Stomach smooth muscle (tissue), 2 donors: ENCODE measurements around the gene SH3BGR.
"Not testable (repeated sequence)": the region's sequence is repeated elsewhere in the genome, so short reads cannot be mapped to it uniquely, and the experiment has no call there.

Source experiments
- H3K27ac ChIP-seq: one replicate; pipeline ENCODE4 v1.7.0; 2013; ENCODE audit warnings: mild to moderate bottlenecking, low read length, inconsistent platforms
- H3K27me3 ChIP-seq, 2 donors: one replicate each; pipeline ENCODE4 v1.7.0; 2013; ENCODE audit warnings: low read length in 2 of 2; ENCODE audit not compliant: insufficient read depth in 2 of 2, control insufficient read depth in 1 of 2
- H3K36me3 ChIP-seq, 2 donors: one replicate each; pipeline ENCODE4 v1.7.0; 2013; ENCODE audit warnings: low read length in 2 of 2; ENCODE audit not compliant: control insufficient read depth in 2 of 2, insufficient read depth in 2 of 2
- H3K4me1 ChIP-seq: one replicate; pipeline ENCODE4 v1.7.0; 2013; ENCODE audit warnings: low read length; ENCODE audit not compliant: control insufficient read depth, insufficient read depth
- H3K4me3 ChIP-seq, 2 donors: one replicate each; pipeline ENCODE4 v1.7.0; 2013; ENCODE audit warnings: low read length in 2 of 2
- H3K9ac ChIP-seq, 2 donors: one replicate each; pipeline ENCODE4 v1.7.0; 2013; ENCODE audit warnings: low read length in 2 of 2, mild to moderate bottlenecking in 1 of 2
- H3K9me3 ChIP-seq, 2 donors: one replicate each; pipeline ENCODE4 v1.7.0; 2013; ENCODE audit warnings: low read length in 2 of 2; ENCODE audit not compliant: control insufficient read depth in 2 of 2
- donor health status: healthy.
- donor health status: Pancreatic carcinoma.

Gene SH3BGR

DNA sequence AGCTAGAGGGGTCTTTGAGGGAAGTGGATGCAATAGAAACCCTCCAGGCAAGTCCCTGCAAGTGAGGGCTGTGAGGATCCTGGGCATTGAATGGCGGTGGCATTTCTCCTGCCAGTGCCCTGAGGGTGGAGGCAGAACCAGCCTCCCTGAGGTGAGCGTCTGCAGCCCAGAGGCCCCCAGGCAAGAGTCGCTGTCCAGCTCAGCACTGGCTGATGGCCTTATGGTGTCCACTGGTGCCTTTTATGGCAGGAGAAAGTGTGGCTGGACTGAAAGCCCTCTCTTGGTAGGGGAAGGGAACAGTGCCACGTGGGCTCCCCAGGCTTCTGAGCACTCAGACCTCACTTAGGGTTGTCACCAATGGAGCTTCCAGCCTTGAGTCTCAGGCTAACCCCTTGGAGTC lies 77.3 kb downstream of the SH3BGR start:
- H3K4me1 ChIP-seq, result peaks cover 3% of the 10 kb centered on the region
- no peak overlapping the region for H3K4me3 ChIP-seq
- no peak overlapping the region for H3K9ac ChIP-seq
- H3K36me3 ChIP-seq, result no peaks in the 10 kb centered on the region
- H3K27me3 ChIP-seq, result no peaks in the 10 kb centered on the region
- no peak overlapping the region for H3K27ac ChIP-seq
- H3K9me3 ChIP-seq, result no peaks in the 10 kb centered on the region

DNA sequence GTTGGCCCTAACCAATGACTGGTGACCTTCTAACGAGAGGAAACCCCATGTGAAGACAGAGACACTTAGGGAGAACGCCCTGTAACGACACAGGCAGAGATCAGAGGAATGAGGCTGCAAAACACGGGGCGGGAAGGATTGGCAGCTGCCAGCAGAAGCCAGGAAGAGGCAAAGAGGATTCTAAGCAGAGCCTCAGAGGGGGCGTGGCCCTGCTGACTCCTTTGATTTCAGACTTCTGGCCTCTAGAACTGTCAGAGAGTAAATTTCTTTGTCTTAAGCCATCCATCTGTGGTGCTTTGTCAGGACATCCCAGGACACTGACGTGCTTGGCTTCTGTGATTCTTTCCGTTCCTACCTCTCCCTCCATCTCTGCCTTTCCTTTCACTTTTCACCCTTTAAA lies 79.3 kb downstream of the SH3BGR start:
- H3K27ac ChIP-seq, result no peak overlapping the region
- H3K4me1 ChIP-seq, result peaks cover 3% of the 10 kb centered on the region
- H3K36me3 ChIP-seq, result no peaks in the 10 kb centered on the region
- no peaks in the 10 kb centered on the region for H3K27me3 ChIP-seq
- H3K9ac ChIP-seq, result no peak overlapping the region
- no peaks in the 10 kb centered on the region for H3K9me3 ChIP-seq
- H3K4me3 ChIP-seq, result no peak overlapping the region

DNA sequence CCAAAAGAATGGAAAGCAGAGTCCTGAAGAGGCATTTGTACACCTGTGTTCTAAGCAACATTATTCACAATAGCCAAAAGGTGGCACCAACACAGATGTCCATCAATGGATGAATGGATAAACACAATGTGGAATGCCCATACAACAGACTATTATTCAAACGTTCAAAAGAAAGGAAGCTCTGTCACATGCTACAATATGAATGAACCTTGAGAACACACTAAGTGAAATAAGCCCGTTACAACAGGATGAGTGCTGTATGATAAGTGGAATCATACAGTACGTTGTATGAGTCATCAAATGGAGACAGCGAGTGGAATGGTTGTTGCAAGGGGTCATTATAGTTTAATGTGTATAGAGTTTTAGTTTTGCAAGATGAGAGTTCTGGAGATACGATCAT lies 80.1 kb downstream of the SH3BGR start:
- no peak overlapping the region for H3K9ac ChIP-seq
- no peak overlapping the region for H3K4me3 ChIP-seq
- no peaks in the 10 kb centered on the region for H3K36me3 ChIP-seq
- peaks cover 3% of the 10 kb centered on the region for H3K4me1 ChIP-seq
- H3K9me3 ChIP-seq, result no peaks in the 10 kb centered on the region
- no peaks in the 10 kb centered on the region for H3K27me3 ChIP-seq
- no peak overlapping the region for H3K27ac ChIP-seq

DNA sequence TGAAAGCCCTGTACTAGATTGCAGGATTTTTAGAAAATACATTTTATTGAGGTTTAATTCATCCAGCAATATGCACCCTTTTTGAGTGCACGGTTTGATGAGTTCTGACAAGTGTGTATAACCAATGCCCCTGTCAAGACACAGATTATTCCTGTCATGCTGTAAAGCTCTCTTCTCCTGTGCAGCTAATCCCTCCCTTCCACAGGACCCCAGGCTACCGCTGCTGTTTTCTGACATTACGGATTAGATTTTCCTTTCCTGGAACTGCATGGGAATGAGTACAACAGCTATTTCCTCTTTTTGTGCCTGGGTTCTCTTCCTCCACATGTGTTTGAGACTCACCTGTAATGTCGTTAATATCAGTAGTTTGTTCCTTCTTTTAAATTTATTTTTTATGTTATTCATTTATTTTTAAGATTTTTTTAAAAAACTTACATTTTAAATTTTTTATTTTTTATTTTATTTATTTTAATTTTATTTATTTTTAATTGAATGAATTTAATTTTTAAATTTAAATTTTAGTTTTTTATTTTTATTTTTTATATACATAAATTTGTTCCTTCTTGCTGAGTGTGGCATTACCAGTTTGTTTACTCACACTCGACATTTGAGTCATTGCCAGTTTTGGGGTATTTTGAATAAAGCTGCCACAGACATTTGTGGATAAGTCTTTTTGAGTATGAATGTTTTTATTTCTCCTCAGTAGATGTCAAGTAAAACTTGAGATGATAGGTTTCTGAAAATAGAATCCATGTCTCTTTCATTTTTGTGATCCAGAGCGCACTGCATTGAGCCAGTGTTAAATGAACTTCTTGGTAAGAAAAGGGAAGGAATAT lies 82.0 kb downstream of the SH3BGR start:
- no peak overlapping the region for H3K4me3 ChIP-seq
- no peaks in the 10 kb centered on the region for H3K4me1 ChIP-seq
- no peaks in the 10 kb centered on the region for H3K27me3 ChIP-seq
- no peaks in the 10 kb centered on the region for H3K9me3 ChIP-seq
- no peak overlapping the region for H3K9ac ChIP-seq
- no peak overlapping the region for H3K27ac ChIP-seq
- H3K36me3 ChIP-seq, result no peaks in the 10 kb centered on the region

DNA sequence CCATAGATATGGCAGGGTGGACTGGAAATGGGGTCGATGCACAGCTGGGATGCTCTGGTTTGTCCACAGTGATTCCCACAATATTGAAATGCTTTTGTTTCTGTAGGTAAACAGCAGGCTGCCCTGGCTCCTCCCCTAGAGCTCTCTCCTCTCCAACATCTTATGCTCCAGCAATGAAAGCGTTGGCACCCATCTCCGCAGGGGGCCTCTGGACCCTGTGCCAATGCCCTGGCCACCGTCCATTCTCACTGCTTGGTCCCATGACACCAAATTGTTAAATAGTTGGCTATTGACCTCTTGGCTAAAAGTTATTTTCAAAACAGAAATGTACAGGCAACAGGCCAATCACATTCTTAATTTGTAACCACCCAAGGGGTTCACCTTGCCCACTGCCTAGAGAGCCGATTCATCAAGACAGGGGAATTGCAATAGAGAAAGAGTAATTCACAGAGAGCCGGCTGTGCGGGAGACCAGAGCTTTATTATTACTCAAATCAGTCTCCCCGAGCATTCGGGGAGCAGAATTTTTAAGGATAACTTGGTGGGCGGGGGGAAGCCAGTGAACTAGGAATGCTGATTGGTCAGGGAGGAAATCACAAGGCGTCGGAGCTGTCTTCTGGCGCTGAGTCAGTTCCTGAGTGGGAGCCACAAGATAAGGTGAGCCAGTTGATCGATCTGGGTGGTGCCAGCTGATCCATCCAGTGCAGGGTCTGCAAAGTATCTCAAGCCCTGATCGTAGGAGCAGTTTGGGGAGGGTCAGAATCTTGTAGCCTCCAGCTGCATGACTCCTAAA lies 84.1 kb downstream of the SH3BGR start:
- Histone ChIP-seq H3K4me1 (no peaks in the 10 kb centered on the region), H3K27me3 (no peaks in the 10 kb centered on the region), H3K4me3 (no peak overlapping the region), H3K36me3 (no peaks in the 10 kb centered on the region), H3K9me3 (no peaks in the 10 kb centered on the region), H3K27ac (no peak overlapping the region), H3K9ac (no peak overlapping the region)

DNA sequence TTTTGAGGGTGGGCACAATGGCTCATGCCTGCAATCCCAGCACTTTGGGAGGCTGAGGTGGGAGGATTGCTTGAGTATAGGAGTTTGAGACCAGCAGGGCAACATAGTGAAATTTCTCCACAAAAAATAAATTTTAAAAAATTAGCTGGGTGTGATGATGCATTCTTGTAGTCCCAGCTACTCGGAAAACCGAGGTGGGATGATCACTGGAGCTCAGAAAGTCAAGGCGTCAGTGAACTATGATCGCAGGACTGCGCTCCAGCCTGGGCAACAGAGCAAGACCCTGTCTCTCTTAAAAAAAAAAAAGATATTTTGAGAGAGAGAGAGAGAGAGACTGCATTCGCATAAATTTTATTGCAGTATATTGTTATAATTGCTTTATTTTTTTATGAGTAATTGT lies 85.1 kb downstream of the SH3BGR start:
- no peak overlapping the region for H3K4me3 ChIP-seq
- H3K27me3 ChIP-seq, result no peaks in the 10 kb centered on the region
- H3K9ac ChIP-seq, result no peak overlapping the region
- H3K9me3 ChIP-seq, result no peaks in the 10 kb centered on the region
- no peaks in the 10 kb centered on the region for H3K36me3 ChIP-seq
- H3K4me1 ChIP-seq, result no peaks in the 10 kb centered on the region
- no peak overlapping the region for H3K27ac ChIP-seq

DNA sequence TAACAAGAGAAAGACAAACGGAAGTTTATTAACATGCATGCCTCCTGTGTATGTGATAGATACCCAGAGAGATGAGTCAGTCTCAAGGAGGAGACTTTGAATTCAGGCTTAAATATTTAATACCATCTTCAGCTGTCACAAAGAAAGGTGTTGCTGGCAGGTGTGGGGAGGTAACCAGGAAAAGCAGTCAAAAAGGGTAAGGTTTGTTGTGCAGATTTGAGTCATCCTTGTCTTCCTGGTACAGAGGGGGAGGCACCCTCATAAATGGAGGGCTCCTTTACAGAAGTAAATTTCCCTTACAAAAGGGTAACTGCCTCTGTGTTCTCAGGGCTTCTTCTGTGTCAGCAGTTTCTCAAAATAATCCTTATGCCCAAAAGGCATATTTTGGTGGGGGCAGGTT lies 85.8 kb downstream of the SH3BGR start:
- Histone ChIP-seq H3K9ac (no peak overlapping the region), H3K27me3 (no peaks in the 10 kb centered on the region), H3K27ac (no peak overlapping the region), H3K4me1 (no peaks in the 10 kb centered on the region), H3K9me3 (no peaks in the 10 kb centered on the region), H3K4me3 (no peak overlapping the region), H3K36me3 (no peaks in the 10 kb centered on the region)

DNA sequence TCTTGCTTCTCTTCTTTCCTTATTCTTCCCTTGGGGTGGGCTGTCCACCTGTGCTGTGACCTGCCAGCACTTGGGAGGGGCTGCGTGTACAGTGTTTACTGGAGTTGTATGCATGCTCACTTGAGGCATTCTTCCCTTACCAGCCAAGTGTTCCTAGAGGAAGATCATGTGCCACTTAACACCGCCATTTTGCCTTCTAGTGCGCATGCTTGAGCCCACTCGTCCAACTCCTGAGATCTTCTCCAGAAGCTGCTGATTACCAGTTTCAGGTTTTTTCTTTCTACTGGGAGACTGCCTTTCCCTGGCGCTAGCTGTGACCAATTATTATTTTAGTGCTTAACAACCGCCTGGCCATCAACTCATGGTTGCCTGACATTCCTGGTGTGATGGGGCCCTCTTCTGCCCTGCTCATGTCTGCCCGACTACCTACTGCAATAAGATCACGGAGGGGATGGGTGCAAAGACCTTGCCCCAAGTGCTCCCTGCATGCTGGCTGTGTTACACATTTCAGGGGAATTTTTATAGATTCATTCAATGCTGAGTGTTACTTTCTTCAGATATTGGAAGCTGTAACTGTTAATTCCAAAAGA lies 86.8 kb downstream of the SH3BGR start:
- no peaks in the 10 kb centered on the region for H3K4me1 ChIP-seq
- no peaks in the 10 kb centered on the region for H3K36me3 ChIP-seq
- H3K4me3 ChIP-seq, result no peak overlapping the region
- no peak overlapping the region for H3K27ac ChIP-seq
- H3K9me3 ChIP-seq, result no peaks in the 10 kb centered on the region
- H3K27me3 ChIP-seq, result no peaks in the 10 kb centered on the region
- H3K9ac ChIP-seq, result no peak overlapping the region

DNA sequence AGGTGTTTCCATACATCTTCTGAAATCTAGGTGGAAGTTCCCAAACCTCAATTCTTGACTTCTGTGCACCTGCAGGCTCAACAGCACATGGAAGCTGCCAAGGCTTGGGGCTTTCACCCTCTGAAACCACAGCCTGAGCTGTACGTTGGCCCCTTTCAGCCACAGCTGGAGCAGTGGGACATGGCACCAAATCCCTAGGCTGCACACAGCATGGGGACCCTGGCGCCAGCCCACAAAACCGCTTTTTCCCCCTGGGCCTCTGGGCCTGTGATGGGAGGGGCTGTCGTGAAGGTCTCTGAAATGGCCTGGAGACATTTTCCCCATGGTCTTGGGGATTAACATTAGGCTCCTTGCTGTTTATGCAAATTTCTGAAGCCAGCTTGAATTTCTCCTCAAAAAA lies 88.6 kb downstream of the SH3BGR start:
- not testable (repeated sequence) for H3K27me3 ChIP-seq, H3K36me3 ChIP-seq, H3K9me3 ChIP-seq, H3K4me1 ChIP-seq, H3K9ac ChIP-seq, H3K4me3 ChIP-seq, H3K27ac ChIP-seq

DNA sequence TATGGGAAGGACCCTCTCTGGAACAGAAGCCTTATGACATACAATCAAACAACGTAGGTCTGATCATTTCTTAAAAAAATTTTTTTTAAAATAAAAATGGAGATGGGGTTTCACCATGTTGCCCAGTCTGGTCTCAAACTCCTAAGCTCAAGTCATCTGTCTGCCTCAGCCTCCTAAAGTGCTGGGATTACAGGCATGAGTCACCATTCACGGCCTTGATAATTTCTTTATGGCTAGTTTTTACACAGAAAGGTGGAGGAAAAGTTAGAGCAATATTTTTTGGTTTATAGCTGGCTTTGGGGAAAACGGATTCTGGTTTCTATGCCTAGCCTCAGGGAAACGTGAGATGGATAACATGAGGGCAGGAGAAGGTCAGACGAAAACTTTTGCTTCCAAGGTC lies 91.0 kb downstream of the SH3BGR start:
- H3K36me3 ChIP-seq, result no peaks in the 10 kb centered on the region
- no peak overlapping the region for H3K27ac ChIP-seq
- peaks cover 0 to 7% of the 10 kb centered on the region in 2 donors for H3K9me3 ChIP-seq
- no peak overlapping the region for H3K9ac ChIP-seq
- no peak overlapping the region for H3K4me3 ChIP-seq
- H3K27me3 ChIP-seq, result no peaks in the 10 kb centered on the region
- H3K4me1 ChIP-seq, result no peaks in the 10 kb centered on the region

DNA sequence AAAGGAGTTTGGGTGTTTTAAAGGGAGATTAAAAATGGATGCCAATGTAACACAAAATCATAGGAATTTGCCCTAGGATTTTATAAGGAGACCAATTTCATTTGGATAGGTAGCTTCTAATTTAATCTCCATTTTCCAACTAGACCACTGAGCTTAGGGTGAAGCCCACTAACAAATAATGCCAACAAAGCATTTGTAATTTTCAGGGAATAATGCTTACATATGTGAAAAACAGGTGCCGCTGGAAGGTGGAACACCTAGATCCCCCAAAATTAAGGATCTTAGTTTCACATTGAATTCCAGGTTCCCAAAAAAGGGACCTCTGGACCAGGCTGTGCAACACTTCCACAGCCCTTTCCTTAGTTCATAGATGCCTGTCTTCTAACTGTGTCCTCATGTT lies 94.8 kb downstream of the SH3BGR start:
- Histone ChIP-seq H3K9me3 (peaks cover 0 to 7% of the 10 kb centered on the region in 2 donors), H3K27me3 (no peaks in the 10 kb centered on the region), H3K9ac (no peak overlapping the region), H3K36me3 (no peaks in the 10 kb centered on the region), H3K4me1 (no peaks in the 10 kb centered on the region), H3K27ac (no peak overlapping the region), H3K4me3 (no peak overlapping the region)
